HL-60/S4 (cell line): ENCODE results near the gene CROCC2.

ENCODE experiments used
- in situ Hi-C: fragments of 300-500 bp; cut with MboI; formaldehyde crosslinking; loops from 2 replicates; pipeline ENCODE4 v1.14.3; 2022; ENCODE audit warnings: low sequenced_read_pairs

CROCC2 gene

GRCh38 chr2:240996161-240996833, 90.2 kb downstream of the CROCC2 start:
- in situ Hi-C loops, result no loop called here

GRCh38 chr2:240996834-240997140, 90.7 kb downstream of the CROCC2 start:
- in situ Hi-C loops, result no loop called here

GRCh38 chr2:240997141-240997855, 91.2 kb downstream of the CROCC2 start:
- in situ Hi-C loops, result no loop called here

- in situ Hi-C loops, result no loop called here
These were observed 91.9 kb downstream of the CROCC2 start, which contains the start of gene SNED1 for GRCh38 chr2:240997856-240998705. Gene SNED1, plus strand, starts transcription at chr2:240998618. Its CDS starts 220 bp downstream, at chr2:240998838.

DNA sequence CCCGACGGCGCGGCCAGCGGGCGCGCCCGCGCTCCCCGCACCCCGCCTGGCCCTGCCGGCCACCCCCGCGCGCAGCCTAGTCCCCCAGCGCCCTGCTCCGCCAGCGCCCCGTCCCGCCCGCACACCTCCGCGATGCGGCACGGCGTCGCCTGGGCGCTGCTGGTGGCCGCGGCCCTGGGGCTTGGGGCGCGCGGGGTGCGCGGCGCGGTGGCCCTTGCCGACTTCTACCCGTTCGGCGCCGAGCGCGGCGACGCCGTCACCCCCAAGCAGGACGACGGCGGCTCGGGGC, 92.5 kb downstream of the CROCC2 start:
- in situ Hi-C loops, result no loop called here

GRCh38 chr2:240998995-240999791, 93.1 kb downstream of the CROCC2 start:
- in situ Hi-C loops, result no loop called here

DNA sequence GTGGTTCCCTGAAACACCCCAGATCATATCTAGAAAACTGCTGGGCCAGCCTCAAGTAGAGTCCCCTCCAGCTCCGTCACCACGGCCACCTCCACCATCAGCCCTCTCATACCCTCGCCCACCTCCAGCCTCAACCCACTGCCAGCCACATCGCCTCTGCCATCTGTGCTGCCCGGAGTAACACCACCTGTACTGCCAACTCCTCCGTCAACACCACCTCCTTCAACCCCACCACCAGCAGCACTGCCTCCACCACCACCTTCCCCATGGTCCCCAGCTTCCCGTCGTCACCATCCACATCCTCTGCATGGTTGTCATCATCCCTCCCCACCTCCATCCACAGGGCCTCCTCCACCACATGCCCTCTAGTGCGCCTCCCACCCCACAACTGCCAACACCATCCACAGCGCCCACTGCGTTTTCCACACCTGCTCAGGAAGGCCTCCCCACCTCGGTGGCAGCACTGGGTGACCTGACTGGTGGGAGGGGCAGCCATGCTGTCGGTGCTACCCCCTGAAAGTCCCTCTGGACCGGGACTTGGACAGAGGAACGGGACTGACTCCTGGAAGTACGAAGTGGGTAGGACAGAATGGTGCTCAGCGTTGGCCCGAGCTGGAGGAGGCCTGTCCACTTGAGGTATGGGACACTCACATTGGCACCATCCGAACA, 93.9 kb downstream of the CROCC2 start:
- in situ Hi-C loops, result no loop called here

GRCh38 chr2:241000831-241001321, 94.7 kb downstream of the CROCC2 start:
- in situ Hi-C loops, result no loop called here

DNA sequence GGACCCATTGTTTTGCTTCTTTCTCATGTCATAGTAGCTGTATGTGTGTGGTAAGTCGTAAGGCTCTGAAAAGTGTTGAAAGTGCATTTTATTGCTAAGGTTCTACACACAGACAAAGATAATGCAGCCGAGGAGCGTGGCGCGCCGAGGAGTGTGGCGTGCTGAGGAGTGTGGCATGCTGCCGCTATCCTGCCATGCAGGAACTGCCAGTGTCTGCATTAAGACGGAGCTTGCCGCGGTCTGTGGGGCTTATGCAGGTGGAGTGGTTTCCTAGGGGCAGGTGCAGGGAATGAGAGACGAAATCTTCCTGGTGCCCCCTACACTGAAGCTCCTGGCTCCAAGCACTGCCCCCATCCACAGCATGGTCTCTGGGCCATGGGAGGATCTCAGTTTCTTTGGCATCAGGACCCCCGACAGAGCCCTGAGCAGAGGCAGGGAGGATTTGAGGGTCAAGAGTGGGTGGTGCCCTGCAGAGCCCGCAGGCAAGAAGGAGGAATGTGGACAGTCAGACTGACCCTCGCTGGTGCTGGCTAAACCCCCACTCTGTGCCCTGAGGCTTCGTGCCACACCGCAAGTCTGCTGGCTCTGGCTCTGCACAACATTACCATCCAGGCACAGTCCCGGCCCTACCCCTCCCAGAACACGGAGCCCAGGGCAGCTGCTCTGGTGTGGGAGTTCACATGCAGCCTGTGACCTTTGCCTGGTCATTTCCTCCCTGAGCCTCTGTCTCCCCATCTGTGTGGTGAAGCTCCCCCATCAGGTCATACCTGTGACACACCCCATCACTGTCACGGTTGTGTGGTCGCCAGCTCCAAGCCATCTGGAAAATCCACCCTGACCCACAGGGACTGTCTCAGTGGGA, 95.5 kb downstream of the CROCC2 start:
- in situ Hi-C loops, result no loop called here

GRCh38 chr2:241002275-241003046, 96.3 kb downstream of the CROCC2 start:
- in situ Hi-C loops, result no loop called here

GRCh38 chr2:241003047-241003360, 96.9 kb downstream of the CROCC2 start:
- in situ Hi-C loops, result no loop called here

GRCh38 chr2:241003369-241003768, 97.2 kb downstream of the CROCC2 start:
- in situ Hi-C loops, result no loop called here

DNA sequence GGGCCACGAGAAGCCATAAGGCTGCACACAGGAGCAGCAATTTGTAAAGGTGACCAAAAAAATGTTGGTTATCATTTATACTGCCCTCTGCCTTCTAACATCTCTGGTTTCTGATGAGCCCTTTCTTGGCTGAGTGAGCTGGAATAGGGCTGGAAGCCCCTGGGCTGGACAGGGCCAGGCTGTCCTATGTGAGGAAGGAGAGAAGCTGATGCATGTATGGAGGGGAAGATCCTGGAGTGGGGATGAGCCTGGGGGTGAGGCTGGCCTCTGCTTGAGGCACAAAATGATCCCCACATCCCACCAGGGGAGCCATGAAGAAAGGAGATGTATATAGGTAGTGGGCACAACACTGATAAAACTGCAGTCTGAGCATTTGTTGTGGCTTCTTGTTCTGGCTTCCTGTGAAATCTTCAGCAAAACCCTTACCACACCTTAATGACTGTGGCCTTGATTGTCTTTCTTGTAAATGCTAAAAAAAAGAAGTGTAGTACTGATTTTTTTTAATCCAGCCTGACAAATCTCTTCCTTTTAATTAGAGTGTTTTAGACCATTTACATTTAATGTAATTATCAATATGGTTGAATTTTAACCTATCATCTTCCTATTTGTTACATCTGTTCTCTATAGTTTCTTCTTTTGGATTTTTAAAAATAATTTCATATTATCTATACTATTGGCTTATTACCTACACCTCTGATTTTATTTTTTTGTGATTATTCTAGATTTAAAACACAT, 97.9 kb downstream of the CROCC2 start:
- in situ Hi-C loops, result no loop called here

DNA sequence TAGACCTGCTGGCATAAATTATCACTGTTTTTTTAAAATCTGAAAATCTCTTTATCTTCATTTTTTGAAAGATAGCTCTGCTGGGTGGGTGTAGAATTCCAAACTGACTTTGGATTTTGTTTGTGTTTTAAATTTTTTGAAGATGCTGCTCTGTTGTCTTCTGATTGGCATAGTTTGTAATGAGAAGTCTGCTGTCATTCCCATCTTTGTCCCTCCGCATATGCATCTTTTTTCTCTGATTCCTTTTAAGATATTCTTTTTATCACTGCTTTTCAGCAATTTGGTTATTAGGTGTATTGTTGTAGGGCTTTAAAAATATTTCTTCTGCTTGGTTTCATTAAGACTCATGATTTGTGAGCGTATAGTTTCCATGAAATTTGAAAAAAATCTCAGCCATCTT, 99.4 kb downstream of the CROCC2 start:
- in situ Hi-C loops, result no loop called here

DNA sequence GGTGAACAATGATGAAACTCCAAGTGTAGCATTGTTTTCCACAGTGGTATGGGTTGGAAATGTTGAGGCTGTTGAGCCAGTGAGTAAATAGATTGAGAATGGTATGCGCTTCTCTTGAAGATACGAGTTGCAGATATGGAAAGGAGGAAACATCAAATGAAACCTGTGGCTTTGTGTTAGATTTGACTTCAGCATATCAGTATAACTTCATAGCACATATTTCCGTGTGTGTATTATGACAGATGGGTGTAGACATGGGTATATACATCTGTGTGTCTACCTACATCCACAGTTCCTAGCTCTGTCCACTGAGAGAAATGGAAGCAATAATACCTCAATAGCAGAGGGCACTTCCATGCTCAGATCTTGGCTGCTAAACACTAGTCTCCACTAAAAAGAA, 100.3 kb downstream of the CROCC2 start:
- in situ Hi-C loops, result no loop called here

DNA sequence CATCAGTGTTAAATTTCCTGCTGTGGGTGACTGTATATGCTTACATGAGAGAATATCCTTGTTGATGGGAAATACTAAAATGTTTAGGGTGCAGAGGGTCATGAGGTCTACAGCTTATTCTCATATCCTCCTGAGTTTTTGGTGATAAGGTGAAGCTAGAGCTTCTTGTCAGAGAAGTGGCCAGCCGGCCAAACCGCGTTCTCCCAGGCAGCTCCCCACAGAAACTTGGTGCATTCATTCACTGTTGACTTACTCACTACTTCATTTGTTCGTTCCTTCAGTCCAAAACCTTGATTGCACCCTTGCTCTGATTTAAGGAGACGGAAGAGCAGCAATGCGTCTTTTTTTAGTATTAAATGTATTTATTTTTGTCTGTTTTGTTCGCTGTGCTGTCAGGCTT, 101.0 kb downstream of the CROCC2 start:
- in situ Hi-C loops, result no loop called here

DNA sequence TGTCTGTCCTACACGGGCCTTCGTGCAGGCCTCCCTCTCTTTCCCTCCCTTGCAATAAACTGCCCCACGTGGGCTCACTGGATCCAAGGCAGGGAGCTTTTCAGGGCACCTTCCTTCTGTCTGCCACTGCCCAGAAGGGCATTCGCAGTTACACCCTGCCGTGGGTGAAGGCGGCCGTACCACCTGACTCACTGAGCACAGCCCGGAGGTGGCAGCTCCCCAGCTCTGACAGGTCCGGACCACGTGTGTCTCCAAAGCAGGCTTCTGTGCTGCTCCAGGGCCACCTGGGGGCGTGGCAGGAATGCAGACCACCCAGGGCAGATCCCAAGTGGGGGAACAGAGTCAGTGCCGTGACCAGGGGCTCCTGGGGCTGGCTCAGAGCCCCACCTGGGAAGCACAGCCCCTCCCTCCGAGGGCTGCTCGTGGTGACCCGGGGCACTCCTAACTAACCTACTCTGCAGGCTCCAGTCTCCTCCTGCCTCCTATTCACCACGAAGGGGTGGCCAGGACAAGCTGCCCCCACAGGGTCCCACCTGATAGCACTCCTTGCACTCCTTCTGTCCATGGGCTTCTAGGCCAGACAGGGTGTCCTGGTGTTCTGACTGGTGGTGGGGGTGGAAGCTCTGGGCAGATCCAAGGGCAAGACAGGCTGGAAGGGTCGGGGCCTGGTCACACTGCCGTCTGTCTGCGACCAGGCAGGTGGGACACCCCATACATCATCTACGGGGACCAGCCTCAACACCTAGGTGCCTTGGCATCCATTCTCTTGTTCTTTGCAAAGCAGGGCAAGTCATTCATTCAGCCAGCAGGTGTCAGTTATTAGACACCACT, 102.0 kb downstream of the CROCC2 start:
- in situ Hi-C loops, result no loop called here
